Measurements from ENCODE around the gene XPR1.

Gene XPR1

GRCh38 chr1:180631766-180632325 is at the start of gene XPR1:
TSS of gene XPR1 (plus strand) at chr1:180632022. CDS start at chr1:180632202, 180 bp downstream.
- DNase-seq (ENCODE audit: low read depth in 2 of 2): peak; percentile 99 to 100
- H3K4me3 ChIP-seq (replicated peaks in 1 of 2; ENCODE audit: low read depth in 2 of 2, low read length in 2 of 2): peak within 1 kb of the TSS; percentile 97 to 98
- TF ChIP-seq CTCF (IDR thresholded peaks at IDR 0.05; ENCODE audit: low read depth, low read length): peak; percentile 25

GRCh38 chr1:180584869-180585268 is 47.0 kb upstream of the XPR1 start:
- no peak for TF ChIP-seq CTCF (IDR thresholded peaks at IDR 0.05; ENCODE audit: low read depth, low read length)
- no peak overlapping the region for H3K4me3 ChIP-seq (replicated peaks in 1 of 2; ENCODE audit: low read depth in 2 of 2, low read length in 2 of 2)
- no peak for DNase-seq (ENCODE audit: low read depth in 2 of 2)

- no peak overlapping the region for H3K4me3 ChIP-seq (replicated peaks in 1 of 2; ENCODE audit: low read depth in 2 of 2, low read length in 2 of 2)
- DNase-seq (ENCODE audit: low read depth in 2 of 2): no peak
- TF ChIP-seq CTCF (IDR thresholded peaks at IDR 0.05; ENCODE audit: low read depth, low read length): no peak
Measured at GRCh38 chr1:180585994-180586359, 45.8 kb upstream of the XPR1 start.

- peak; percentile 54 to 90 for DNase-seq (ENCODE audit: low read depth in 2 of 2)
- no peak for TF ChIP-seq CTCF (IDR thresholded peaks at IDR 0.05; ENCODE audit: low read depth, low read length)
- no peak overlapping the region for H3K4me3 ChIP-seq (replicated peaks in 1 of 2; ENCODE audit: low read depth in 2 of 2, low read length in 2 of 2)
Measured at GRCh38 chr1:180586671-180587155, 45.1 kb upstream of the XPR1 start.

GRCh38 chr1:180588121-180588520 is 43.7 kb upstream of the XPR1 start:
- TF ChIP-seq CTCF (IDR thresholded peaks at IDR 0.05; ENCODE audit: low read depth, low read length): no peak
- no peak overlapping the region for H3K4me3 ChIP-seq (replicated peaks in 1 of 2; ENCODE audit: low read depth in 2 of 2, low read length in 2 of 2)
- no peak for DNase-seq (ENCODE audit: low read depth in 2 of 2)

GRCh38 chr1:180590889-180591288 is 40.9 kb upstream of the XPR1 start:
- DNase-seq (ENCODE audit: low read depth in 2 of 2): no peak
- H3K4me3 ChIP-seq (replicated peaks in 1 of 2; ENCODE audit: low read depth in 2 of 2, low read length in 2 of 2): no peak overlapping the region
- no peak for TF ChIP-seq CTCF (IDR thresholded peaks at IDR 0.05; ENCODE audit: low read depth, low read length)

- no peak overlapping the region for H3K4me3 ChIP-seq (replicated peaks in 1 of 2; ENCODE audit: low read depth in 2 of 2, low read length in 2 of 2)
- no peak for DNase-seq (ENCODE audit: low read depth in 2 of 2)
- TF ChIP-seq CTCF (IDR thresholded peaks at IDR 0.05; ENCODE audit: low read depth, low read length): no peak
Measured at GRCh38 chr1:180593382-180593781, 38.4 kb upstream of the XPR1 start.

Measured in cardiac fibroblast (primary cell).